HepG2 (cell line): ENCODE data around the gene TRIM7. TPM values are rescaled to one million over a fixed set of nuclear protein-coding genes. Genes with fewer than 3 reads are reported as not detected.

Source experiments
- AKAP8 ChIP-seq: sonication (generic); formaldehyde crosslinking; IDR thresholded peaks from 2 replicates; pipeline ENCODE4 v1.5.1; 2020; ENCODE audit warnings: mild to moderate bottlenecking, missing genetic modification reagents
- BHLHE40 ChIP-seq: IDR thresholded peaks from 2 replicates; pipeline ENCODE4 v1.6.1; 2011; ENCODE audit warnings: low read length, improper control_type of control experiment
- CBX5 ChIP-seq: sonication (generic); formaldehyde crosslinking; IDR thresholded peaks from 2 replicates; pipeline ENCODE4 v1.4.0; 2020; ENCODE audit warnings: missing genetic modification reagents, borderline replicate concordance
- ELF1 ChIP-seq: sonication (generic); formaldehyde crosslinking; IDR thresholded peaks from 2 replicates; pipeline ENCODE4 v1.4.0; 2020; ENCODE audit warnings: missing genetic modification reagents
- GATAD1 ChIP-seq: IDR thresholded peaks from 2 replicates; pipeline ENCODE4 v1.6.1; 2016; ENCODE audit warnings: missing genetic modification reagents, missing compliant biosample characterization
- GZF1 ChIP-seq: sonication (generic); formaldehyde crosslinking; IDR thresholded peaks from 2 replicates; pipeline ENCODE4 v1.5.1; 2020; ENCODE audit warnings: mild to moderate bottlenecking, missing genetic modification reagents
- HCFC1 ChIP-seq: fragments of 150-350 bp; IDR thresholded peaks from 2 replicates; pipeline ENCODE4 v1.6.1; 2014; ENCODE audit warnings: low read depth, low read length
- IRF2 ChIP-seq: IDR thresholded peaks from 2 replicates; pipeline ENCODE4 v1.6.1; 2018; ENCODE audit warnings: missing genetic modification reagents, missing compliant biosample characterization
- KLF6 ChIP-seq: IDR thresholded peaks from 2 replicates; pipeline ENCODE4 v1.8.0; 2016; ENCODE audit warnings: missing biosample characterization, missing genetic modification reagents
- NCOA1 ChIP-seq: sonication (generic); formaldehyde crosslinking; IDR thresholded peaks from 2 replicates; pipeline ENCODE4 v1.9.0; 2021; ENCODE audit warnings: missing genetic modification reagents
- RAD21 ChIP-seq: fragments of 450-650 bp; formaldehyde crosslinking; IDR thresholded peaks from 2 replicates; pipeline ENCODE4 v1.5.0; 2020; ENCODE audit warnings: mild to moderate bottlenecking
- RBM39 ChIP-seq: fragments of 200-400 bp; formaldehyde crosslinking; IDR thresholded peaks from one replicate; pipeline ENCODE4 v1.6.1; 2018; ENCODE audit warnings: antibody characterized with exemption, mild to moderate bottlenecking, low read depth, low read length; ENCODE audit not compliant: poor library complexity, severe bottlenecking
- SOX6 ChIP-seq, 2 experiments: fragments of 450-650 bp in 1 of 2; sonication (generic) in 1 of 2; formaldehyde crosslinking in 1 of 2; IDR thresholded peaks; 2 replicates each; pipeline versions ENCODE4 v1.4.0 to v1.6.1; 2017 to 2020; ENCODE audit warnings: antibody characterized with exemption in 1 of 2, mild to moderate bottlenecking in 1 of 2, missing genetic modification reagents in 1 of 2
- ZBTB20 ChIP-seq: sonication (generic); formaldehyde crosslinking; IDR thresholded peaks from 2 replicates; pipeline ENCODE4 v1.8.1; 2023; ENCODE audit warnings: missing genetic modification reagents, low read depth, mild to moderate bottlenecking, borderline replicate concordance
- ZGPAT ChIP-seq: IDR thresholded peaks from 2 replicates; pipeline ENCODE4 v1.6.1; 2016; ENCODE audit warnings: mild to moderate bottlenecking
- ZNF30 ChIP-seq: sonication (generic); formaldehyde crosslinking; IDR thresholded peaks from 2 replicates; pipeline ENCODE4 v1.5.0; 2020; ENCODE audit warnings: mild to moderate bottlenecking, missing genetic modification reagents
- ZNF546 ChIP-seq: sonication (generic); formaldehyde crosslinking; conservative IDR thresholded peaks from 2 replicates; pipeline ENCODE4 v1.8.1; 2023; ENCODE audit warnings: mild to moderate bottlenecking, missing genetic modification reagents
- ZNF703 ChIP-seq: sonication (generic); formaldehyde crosslinking; IDR thresholded peaks from 2 replicates; pipeline ENCODE4 v1.5.1; 2020; ENCODE audit warnings: missing genetic modification reagents, mild to moderate bottlenecking, moderate library complexity, borderline replicate concordance
- ZSCAN21 ChIP-seq: sonication (generic); formaldehyde crosslinking; IDR thresholded peaks from 2 replicates; pipeline ENCODE4 v1.8.0; 2022; ENCODE audit warnings: mild to moderate bottlenecking, missing genetic modification reagents, moderate library complexity, borderline replicate concordance
- polyA plus RNA-seq, 8 experiments: library from polyadenylated mRNA; depleted of rRNA in 3 of 8; stranded (reverse) in 7 of 8; unstranded in 1 of 8; fragments of >200 nt; fragmentation: Illumina TruSeq in 4 of 8; extraction: Trizol in 4 of 8; gene quantifications; 2 replicates each; pipeline versions ENCODE4 v1.2.1 to v1.2.3, GENCODE V29; 2011 to 2016; ENCODE audit warnings: low read depth in 4 of 8, missing spikeins in 1 of 8, mixed read lengths in 1 of 8; ENCODE audit not compliant: insufficient read depth in 1 of 8
- total RNA-seq, 5 experiments: library from RNA; depleted of rRNA; stranded (reverse); fragments of >200 nt; fragmentation: Illumina TruSeq; extraction: Trizol; gene quantifications; 2 replicates each; pipeline ENCODE4 v1.2.3, GENCODE V29; 2016; ENCODE audit warnings: low read depth in 1 of 5
- TF ChIP-seq, protein P1 (sequence below): IDR thresholded peaks from 2 replicates; pipeline ENCODE4 v1.4.0; 2020; ENCODE audit warnings: mild to moderate bottlenecking, missing genetic modification reagents
- TF ChIP-seq, protein P2 (sequence below): sonication (generic); formaldehyde crosslinking; IDR thresholded peaks from 2 replicates; pipeline ENCODE4 v1.4.0; 2020; ENCODE audit warnings: missing genetic modification reagents; ENCODE audit errors: not compliant biosample characterization
- TF ChIP-seq, protein P3 (sequence below): sonication (generic); formaldehyde crosslinking; IDR thresholded peaks from 2 replicates; pipeline ENCODE4 v1.4.0; 2020; ENCODE audit warnings: missing genetic modification reagents

The TRIM7 gene
- total and polyA plus RNA-seq, 2 of the 13 experiments (the other 11 are each of a cell fraction or from before 2014, with no cell fraction given), result 0.13 TPM; not detected in 1

DNA sequence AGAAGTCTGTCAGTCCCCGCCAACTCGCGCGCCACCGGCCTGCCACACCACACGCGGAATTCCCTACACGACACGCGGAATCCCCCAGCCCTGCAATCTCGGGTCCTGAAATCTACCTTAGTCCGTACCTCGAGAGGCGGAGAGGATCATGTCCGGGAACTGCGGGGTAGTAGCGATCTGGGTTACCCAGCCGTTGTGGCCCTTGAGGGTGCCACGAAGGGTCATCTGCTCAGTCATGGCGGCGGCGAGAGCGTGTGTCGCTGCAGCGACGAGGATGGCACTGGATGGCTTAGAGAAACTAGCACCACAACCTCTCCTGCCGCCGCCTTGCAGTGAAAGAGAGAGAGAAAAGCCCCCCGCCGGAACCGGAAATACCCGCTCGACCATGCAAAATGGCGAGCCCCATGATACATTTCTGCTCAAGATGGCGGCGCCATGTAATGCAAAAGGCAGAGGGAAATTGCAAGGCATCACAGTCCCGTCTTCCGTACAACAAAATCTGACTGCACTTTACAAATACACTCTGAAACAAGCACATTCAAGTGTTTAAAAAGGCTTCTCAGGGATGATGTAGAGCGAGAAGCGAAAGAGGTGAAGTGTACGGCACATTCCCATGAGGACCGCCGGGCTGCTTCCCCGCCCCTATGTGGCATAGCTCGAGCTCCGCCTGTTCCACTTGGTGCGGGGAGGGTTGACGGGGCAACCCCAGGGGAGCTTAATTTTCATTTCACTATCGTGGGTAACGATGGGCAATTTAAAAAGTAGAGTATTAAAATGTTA lies 38.8 kb upstream of the TRIM7 start, which contains the start of gene RACK1 (continued):
- TF ChIP-seq, protein P1, sequence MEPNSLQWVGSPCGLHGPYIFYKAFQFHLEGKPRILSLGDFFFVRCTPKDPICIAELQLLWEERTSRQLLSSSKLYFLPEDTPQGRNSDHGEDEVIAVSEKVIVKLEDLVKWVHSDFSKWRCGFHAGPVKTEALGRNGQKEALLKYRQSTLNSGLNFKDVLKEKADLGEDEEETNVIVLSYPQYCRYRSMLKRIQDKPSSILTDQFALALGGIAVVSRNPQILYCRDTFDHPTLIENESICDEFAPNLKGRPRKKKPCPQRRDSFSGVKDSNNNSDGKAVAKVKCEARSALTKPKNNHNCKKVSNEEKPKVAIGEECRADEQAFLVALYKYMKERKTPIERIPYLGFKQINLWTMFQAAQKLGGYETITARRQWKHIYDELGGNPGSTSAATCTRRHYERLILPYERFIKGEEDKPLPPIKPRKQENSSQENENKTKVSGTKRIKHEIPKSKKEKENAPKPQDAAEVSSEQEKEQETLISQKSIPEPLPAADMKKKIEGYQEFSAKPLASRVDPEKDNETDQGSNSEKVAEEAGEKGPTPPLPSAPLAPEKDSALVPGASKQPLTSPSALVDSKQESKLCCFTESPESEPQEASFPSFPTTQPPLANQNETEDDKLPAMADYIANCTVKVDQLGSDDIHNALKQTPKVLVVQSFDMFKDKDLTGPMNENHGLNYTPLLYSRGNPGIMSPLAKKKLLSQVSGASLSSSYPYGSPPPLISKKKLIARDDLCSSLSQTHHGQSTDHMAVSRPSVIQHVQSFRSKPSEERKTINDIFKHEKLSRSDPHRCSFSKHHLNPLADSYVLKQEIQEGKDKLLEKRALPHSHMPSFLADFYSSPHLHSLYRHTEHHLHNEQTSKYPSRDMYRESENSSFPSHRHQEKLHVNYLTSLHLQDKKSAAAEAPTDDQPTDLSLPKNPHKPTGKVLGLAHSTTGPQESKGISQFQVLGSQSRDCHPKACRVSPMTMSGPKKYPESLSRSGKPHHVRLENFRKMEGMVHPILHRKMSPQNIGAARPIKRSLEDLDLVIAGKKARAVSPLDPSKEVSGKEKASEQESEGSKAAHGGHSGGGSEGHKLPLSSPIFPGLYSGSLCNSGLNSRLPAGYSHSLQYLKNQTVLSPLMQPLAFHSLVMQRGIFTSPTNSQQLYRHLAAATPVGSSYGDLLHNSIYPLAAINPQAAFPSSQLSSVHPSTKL (CRISPR knock-in tag), result peak; percentile 66
- TF ChIP-seq ZNF703 (CRISPR knock-in tag) (peak; percentile 42; the same call in 1 of the 2 replicates), RBM39 (peak; percentile 91), ELF1 (peak; percentile 65), HCFC1 (peak; percentile 73), ZSCAN21 (CRISPR knock-in tag) (peak; percentile 63; the same call in 1 of the 2 replicates), NCOA1 (CRISPR knock-in tag) (0 out of 2 replicates have a peak, but pooled peaks have one; percentile 28), ZGPAT (CRISPR knock-in tag) (peak; percentile 66), ZNF546 (CRISPR knock-in tag) (peak; percentile 70; the same call in 1 of the 2 replicates), AKAP8 (CRISPR knock-in tag) (peak; percentile 40; the same call in 1 of the 2 replicates), GATAD1 (CRISPR knock-in tag) (peak; percentile 70), BHLHE40 (peak; percentile 78; the same call in 1 of the 2 replicates), ZNF30 (CRISPR knock-in tag) (no peak), SOX6 (IDR thresholded peaks at IDR 0.05) (no peak), SOX6 (CRISPR knock-in tag; IDR thresholded peaks at IDR 0.05) (0 out of 2 replicates have a peak, but pooled peaks have one; percentile 20), RAD21 (CRISPR knock-in tag) (no peak), CBX5 (peak; percentile 55; the same call in 1 of the 2 replicates), IRF2 (CRISPR knock-in tag) (peak; percentile 3; the same call in 1 of the 2 replicates), ZBTB20 (CRISPR knock-in tag) (peak; percentile 86; the same call in 1 of the 2 replicates), KLF6 (CRISPR knock-in tag) (peak; percentile 41; the same call in 1 of the 2 replicates), GZF1 (CRISPR knock-in tag) (peak; percentile 79; the same call in 1 of the 2 replicates)
- TF ChIP-seq, protein P2, sequence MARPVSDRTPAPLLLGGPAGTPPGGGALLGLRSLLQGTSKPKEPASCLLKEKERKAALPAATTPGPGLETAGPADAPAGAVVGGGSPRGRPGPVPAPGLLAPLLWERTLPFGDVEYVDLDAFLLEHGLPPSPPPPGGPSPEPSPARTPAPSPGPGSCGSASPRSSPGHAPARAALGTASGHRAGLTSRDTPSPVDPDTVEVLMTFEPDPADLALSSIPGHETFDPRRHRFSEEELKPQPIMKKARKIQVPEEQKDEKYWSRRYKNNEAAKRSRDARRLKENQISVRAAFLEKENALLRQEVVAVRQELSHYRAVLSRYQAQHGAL, result peak; percentile 20
- TF ChIP-seq, protein P3, sequence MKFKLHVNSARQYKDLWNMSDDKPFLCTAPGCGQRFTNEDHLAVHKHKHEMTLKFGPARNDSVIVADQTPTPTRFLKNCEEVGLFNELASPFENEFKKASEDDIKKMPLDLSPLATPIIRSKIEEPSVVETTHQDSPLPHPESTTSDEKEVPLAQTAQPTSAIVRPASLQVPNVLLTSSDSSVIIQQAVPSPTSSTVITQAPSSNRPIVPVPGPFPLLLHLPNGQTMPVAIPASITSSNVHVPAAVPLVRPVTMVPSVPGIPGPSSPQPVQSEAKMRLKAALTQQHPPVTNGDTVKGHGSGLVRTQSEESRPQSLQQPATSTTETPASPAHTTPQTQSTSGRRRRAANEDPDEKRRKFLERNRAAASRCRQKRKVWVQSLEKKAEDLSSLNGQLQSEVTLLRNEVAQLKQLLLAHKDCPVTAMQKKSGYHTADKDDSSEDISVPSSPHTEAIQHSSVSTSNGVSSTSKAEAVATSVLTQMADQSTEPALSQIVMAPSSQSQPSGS (CRISPR knock-in tag), result 0 out of 2 replicates have a peak, but pooled peaks have one; percentile 43
